GM19395 (cell line): Measurements from ENCODE around the gene TSPEAR.
"Not testable (repeated sequence)": the region's sequence is repeated elsewhere in the genome, so short reads cannot be mapped to it uniquely, and the experiment has no call there.

Experiments
- ATAC-seq: cut with Tn5 transposase; IDR thresholded peaks from one replicate; pipeline ENCODE4 v1.9.1; 2021; ENCODE audit warnings: mild to moderate bottlenecking, moderate library complexity; ENCODE audit not compliant: unreplicated experiment

TSPEAR gene

DNA sequence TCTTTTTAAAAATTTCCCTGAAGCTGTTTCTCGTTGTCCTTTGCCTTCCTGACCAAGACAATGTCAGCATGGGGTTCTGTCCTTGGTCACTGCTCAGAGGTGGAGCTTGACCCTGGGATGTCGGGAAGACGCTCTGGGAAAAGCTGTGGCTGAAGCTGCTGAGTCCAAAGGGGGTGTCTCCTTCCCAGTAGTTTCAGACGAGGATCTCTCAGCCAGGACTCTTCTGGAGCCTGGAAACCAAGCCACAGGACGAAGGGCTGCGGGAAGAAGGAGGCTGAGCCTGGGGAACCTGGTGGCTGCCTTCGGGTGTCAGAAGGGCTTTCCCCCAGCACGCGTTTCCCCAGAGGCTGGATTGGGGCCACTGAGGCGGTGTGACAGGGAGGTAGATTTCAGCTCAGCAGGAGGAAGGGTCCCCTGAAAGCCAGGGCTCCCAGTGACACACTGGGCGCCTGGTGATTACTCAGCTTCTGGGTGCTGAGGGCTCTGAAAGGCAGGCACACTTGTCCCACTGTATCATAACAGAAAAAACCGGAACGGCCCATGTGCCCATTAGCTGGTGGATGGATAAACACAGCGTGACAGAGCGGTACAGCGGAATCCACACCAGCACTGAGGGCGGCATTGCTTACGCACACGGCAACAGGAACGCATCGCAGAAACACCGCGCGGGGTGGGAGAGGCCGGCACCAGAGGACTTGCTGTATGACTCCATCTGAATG is 24.4 kb downstream of the TSPEAR start:
- ATAC-seq, result no peak

- ATAC-seq, result no peak
Observed at GRCh38 chr21:44686000-44686781, 25.2 kb downstream of the TSPEAR start.

DNA sequence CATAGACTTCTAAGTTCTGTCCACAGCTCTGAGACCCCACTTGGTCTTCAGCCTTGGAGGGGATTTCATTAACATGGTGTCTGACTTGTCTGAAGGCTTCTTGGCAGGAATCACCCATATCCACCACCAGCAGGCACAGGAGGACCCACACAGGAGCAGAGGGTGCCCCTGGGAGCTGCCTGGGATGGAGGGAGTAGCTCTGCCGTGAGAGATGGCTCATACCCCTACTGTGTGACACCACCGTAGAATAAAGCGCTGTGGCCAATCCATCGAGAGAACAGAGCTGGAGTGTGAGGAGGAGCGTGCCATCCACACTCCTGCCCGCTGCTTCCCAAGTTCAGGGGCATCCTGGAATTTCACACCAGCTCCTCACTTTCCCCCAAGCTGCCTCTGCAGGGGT is 26.3 kb downstream of the TSPEAR start:
- ATAC-seq, result not testable (repeated sequence)

GRCh38 chr21:44684483-44684882 is 26.9 kb downstream of the TSPEAR start:
- ATAC-seq, result no peak

- ATAC-seq, result no peak
Observed at GRCh38 chr21:44684077-44684476, 27.3 kb downstream of the TSPEAR start.

DNA sequence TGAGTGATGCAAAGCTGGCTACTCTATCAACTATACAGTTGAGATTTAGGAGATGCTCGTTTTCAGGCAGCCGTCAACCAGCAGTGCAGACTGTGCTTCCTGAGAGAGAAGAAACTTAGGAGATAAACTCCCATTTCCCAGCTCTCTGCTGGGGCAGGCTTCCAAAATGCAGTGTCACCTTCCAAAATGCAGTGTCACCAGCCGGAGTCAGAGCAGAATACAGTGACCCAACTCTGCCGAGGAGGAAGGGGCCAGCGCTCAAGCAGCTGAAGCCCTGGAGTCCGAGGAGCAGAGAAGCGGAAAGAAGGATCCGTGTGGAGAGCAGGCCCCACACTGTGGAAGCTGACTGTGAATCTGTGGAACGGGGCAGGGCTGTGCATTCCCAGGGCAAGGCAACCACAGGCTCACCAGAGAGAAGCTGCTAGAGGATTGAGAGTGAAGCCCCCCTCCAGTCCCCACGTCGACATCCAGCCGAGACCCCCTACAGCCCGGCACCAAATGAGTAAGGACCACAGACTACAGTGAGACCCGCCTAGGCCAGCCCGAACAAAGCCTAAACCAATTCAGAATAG is 28.7 kb downstream of the TSPEAR start:
- ATAC-seq, result no peak

GRCh38 chr21:44681861-44682579 is 29.4 kb downstream of the TSPEAR start, which contains the start of gene KRTAP12-1:
TSS of gene KRTAP12-1 (minus strand) at chr21:44682163. CDS start at chr21:44682123, 40 bp downstream.
- ATAC-seq, result no peak

DNA sequence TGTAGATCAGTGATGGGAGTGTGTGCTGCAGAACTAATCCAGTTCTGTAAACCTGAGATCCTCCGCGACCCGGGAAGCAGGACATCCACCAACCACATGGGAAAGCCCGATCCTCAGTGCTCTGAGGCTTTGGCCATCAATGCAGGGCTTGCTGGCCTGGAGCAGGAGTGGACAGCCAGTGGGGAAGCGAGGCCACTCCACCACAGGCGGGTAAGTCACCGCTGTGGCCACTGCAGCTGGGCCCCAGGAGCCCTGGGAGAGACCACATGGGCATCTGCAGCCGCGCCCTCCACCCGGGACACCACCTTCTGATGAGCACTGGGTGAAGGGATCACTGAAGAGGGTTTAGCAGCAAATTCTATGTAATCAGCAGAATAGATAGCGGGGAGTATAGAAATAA is 30.2 kb downstream of the TSPEAR start:
- no peak for ATAC-seq

DNA sequence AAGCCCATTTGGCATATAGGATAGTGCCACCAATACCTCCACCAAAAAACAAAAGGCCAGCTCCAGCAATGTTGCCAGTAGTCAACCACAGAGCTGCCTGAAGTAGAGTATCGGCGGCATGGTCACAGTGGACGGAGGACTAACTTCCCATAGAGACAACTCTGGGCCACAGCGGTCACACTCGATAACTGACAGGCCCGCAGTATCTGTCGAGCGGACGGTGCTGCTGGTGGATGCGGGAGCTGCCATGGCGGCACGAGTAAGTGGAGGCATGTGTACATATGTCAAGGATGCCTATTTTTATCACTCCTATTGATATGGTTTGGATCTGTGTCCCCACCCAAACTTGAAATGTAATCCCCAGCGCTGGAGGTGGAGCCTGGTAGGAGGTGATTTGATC is 33.5 kb downstream of the TSPEAR start:
- ATAC-seq, result no peak

- ATAC-seq, result no peak
Observed at GRCh38 chr21:44671911-44672310, 39.5 kb downstream of the TSPEAR start.

- no peak for ATAC-seq
Observed at GRCh38 chr21:44670642-44671432, 40.5 kb downstream of the TSPEAR start.

GRCh38 chr21:44667612-44668011 is 43.8 kb downstream of the TSPEAR start:
- ATAC-seq, result no peak

DNA sequence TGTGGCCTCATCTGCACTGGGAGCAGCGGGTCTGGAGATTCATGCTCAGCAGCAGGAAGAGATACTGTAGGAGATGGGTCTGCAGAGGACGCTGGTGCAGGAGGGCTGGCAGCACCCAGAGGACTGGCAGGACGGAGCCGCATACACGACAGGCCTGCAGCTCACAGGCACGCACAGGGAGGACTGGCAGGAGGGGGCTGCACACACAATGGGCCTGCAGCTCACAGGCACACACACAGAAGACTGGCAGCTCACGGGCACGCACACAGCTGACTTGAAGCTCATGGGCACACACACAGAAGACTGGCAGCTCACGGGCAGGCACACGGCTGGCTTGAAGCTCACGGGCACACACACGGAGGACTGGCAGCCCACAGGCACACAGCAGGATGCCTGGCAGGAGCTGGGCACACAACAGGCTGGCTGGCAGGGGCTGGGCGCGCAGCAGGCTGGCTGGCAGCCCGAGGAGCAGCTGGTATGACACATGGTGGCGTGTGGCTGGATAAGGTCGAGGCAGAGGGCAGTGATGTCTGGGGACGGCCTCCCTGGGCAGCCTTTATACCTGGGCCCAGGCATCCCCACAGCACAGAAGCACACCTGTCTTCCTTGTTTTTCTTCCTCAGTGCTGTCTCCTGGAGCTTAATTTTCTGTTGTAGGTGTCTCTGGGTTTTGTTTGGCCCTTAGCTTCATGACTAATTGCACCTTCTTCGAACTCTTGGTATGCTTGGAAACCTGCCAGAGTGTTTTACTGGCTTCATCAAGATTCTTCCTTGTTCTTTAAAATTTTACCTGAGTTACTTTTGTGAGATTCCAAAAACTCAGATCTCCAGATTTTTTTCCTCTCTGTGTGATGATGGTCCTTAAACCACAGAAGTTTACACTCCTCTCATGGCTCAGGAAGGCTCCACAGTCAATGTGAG is 44.7 kb downstream of the TSPEAR start, which contains the start of gene KRTAP12-2:
TSS of gene KRTAP12-2 (minus strand) at position 527 of the 920 bp plus-strand sequence. CDS start at position 486, 41 bp downstream.
- ATAC-seq, result no peak

DNA sequence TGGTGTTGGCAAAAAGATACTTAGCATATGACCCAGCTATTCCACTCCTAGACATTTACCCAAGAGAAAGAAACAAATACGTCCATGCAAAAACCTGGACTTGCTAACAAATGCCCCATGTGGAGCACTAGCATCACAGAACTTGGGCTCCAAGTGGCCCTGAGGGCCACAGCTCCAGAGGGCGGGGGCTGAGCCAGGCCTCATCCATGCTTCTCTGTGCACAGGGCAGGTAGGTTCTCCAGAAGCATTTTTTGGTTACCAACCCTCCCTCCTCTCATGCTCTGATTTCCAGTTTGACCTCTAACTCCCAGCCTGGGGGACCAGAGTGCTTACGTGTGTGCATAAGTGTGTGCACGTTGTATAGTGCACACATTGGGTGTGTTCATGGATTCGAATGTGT is 46.7 kb downstream of the TSPEAR start:
- ATAC-seq, result no peak

DNA sequence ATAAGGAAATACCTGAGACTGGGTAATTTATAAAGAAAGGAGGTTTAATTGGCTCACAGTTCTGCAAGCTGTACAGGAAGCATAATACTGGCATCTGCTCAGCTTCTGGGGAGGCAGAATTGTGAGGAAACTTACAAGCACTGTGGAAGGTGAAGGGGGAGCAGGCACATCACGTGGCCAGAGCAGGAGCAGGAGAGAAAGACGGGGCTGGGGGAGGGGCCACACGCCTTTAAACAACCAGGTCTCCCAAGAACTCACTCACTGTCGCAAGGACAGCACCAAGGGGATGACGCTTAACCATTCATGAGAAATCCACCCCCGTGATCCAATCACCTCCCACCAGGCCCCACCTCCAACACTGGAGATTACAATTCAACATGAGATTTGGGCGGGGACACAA is 49.8 kb downstream of the TSPEAR start:
- ATAC-seq, result not testable (repeated sequence)

GRCh38 chr21:44658913-44659595 is 52.3 kb downstream of the TSPEAR start:
- no peak for ATAC-seq

GRCh38 chr21:44658541-44658910 is 52.8 kb downstream of the TSPEAR start:
- no peak for ATAC-seq

DNA sequence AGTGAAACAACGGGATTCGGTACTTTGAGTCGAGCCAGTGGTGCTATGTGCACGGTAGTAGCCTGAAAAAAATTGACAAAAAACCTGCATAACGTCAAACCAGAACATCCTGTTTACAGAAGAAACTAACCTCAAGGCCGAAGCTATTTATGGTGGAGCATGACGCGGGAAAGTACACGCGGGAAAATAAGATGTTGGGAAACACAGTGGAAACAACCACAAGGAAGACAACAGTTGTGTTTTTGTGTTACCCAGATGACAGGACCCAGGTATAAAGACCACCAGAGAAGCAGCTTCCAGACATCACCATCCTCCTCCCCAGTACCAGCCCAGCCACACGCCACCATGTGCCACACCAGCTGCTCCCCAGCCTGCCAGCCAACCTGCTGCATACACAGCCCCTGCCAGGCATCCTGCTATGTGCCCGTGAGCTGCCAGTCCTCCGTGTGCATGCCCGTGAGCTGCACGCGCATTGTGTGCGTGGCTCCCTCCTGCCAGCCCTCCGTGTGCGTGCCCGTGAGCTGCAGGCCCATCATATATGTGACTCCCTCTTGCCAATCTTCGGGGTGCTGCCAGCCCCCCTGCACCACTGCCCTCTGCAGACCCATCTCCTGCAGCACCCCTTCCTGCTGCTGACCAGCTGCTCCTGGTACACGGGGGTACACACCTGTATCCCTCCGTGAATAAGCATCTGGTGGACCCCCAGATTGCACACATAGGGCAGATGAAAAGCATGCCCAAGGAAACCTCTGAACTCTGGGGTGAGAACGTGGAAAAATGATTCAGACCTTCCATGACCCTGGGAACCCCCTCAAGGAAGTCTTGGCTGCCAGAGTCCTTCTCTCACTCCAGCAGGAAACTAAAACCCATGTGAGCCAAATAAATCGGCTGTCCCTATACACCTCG is 53.5 kb downstream of the TSPEAR start, which contains the start of gene KRTAP12-3:
TSS of gene KRTAP12-3 (plus strand) at position 298 of the 906 bp plus-strand sequence. CDS start at position 346, 48 bp downstream.
- no peak for ATAC-seq
